Prostate gland (tissue), 2 donors: ENCODE measurements around the gene AGAP5. TPM values are rescaled to one million over a fixed set of nuclear protein-coding genes. Genes with fewer than 3 reads are reported as not detected.
"Not testable (repeated sequence)": the region's sequence is repeated elsewhere in the genome, so short reads cannot be mapped to it uniquely, and the experiment has no call there.

Experiments
- DNase-seq: peaks from one replicate; pipeline ENCODE4 v3.0.0-alpha.2; 2019; ENCODE audit warnings: low spot score
- H3K27ac ChIP-seq, 2 donors: fragments of 200-600 bp; sonication (generic); 2 replicates each; pipeline ENCODE4 v1.5.1; 2017 to 2019
- H3K27me3 ChIP-seq: fragments of 200-600 bp; sonication (generic); replicated peaks from 2 replicates; pipeline ENCODE4 v1.5.1; 2019; ENCODE audit not compliant: insufficient read depth
- H3K36me3 ChIP-seq, 2 donors: fragments of 200-600 bp; sonication (generic); 1 replicate in 1 of 2; 2 replicates in 1 of 2; pipeline versions ENCODE4 v1.5.1 to v1.8.1; 2017 to 2019
- H3K4me1 ChIP-seq: fragments of 200-600 bp; sonication (generic); replicated peaks from 2 replicates; pipeline ENCODE4 v1.5.1; 2019
- H3K4me3 ChIP-seq, 2 donors: fragments of 200-600 bp; sonication (generic); 2 replicates each; pipeline ENCODE4 v1.5.1; 2017 to 2019
- H3K9me3 ChIP-seq: fragments of 200-600 bp; sonication (generic); 2 replicates; pipeline ENCODE4 v1.5.1; 2017
- POLR2A ChIP-seq: fragments of 450-650 bp; IDR thresholded peaks from one replicate; pipeline ENCODE4 v1.6.1; 2016; ENCODE audit warnings: antibody characterized with exemption, mild to moderate bottlenecking
- POLR2AphosphoS5 ChIP-seq: sonication (generic); formaldehyde crosslinking; IDR thresholded peaks from one replicate; pipeline ENCODE4 v1.6.1; 2017; ENCODE audit warnings: antibody characterized with exemption
- WGBS: methylation state at CpG from one replicate; pipeline ENCODE4 v1.1.5; 2018; 5-methylcytosine and 5-hydroxymethylcytosine counted together
- intact Hi-C: fragments of 100-400 bp; cut with DNase I; formaldehyde crosslinking; loops from one replicate; pipeline ENCODE4 v1.14.2; 2022
- total RNA-seq, 2 donors: library from RNA; depleted of rRNA; stranded (reverse); fragments of >200 nt; gene quantifications; one replicate each; pipeline ENCODE4 v1.1.0, GENCODE V29; 2016
- TF ChIP-seq, protein P1 (sequence below), 4 experiments: fragments of 200-600 bp in 2 of 4; fragments of 450-650 bp in 2 of 4; sonication (generic) in 2 of 4; IDR thresholded peaks; 1 replicate in 3 of 4; 2 replicates in 1 of 4; pipeline ENCODE4 v1.5.1; 2016 to 2019; ENCODE audit warnings: antibody characterized with exemption in 4 of 4, mild to moderate bottlenecking in 2 of 4, moderate library complexity in 2 of 4

Gene AGAP5
- total RNA-seq, 2 donors from 2014 or later: 8.3 to 9.7 TPM

DNA sequence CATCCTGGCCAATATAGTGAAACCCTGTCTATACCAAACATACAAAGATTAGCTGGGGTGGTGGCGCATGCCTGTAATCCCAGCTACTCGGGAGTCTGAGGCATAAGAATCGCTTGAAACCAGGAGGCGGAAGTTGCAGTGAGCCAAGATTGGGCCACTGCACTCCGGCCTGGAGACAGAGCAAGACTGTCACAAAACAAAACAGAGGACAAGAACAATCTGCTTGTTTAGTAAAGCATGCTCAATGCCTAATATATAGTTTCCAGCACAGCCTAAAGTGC lies 44.5 kb upstream of the AGAP5 start:
- peaks cover 16% of the 10 kb centered on the region for H3K4me1 ChIP-seq
- intact Hi-C loops: no loop called here
- H3K27ac ChIP-seq: no peak overlapping the region
- WGBS: 91% methylated on average over 5 of the region's 5 CpGs
- no peaks in the 10 kb centered on the region for H3K9me3 ChIP-seq
- TF ChIP-seq, protein P1, sequence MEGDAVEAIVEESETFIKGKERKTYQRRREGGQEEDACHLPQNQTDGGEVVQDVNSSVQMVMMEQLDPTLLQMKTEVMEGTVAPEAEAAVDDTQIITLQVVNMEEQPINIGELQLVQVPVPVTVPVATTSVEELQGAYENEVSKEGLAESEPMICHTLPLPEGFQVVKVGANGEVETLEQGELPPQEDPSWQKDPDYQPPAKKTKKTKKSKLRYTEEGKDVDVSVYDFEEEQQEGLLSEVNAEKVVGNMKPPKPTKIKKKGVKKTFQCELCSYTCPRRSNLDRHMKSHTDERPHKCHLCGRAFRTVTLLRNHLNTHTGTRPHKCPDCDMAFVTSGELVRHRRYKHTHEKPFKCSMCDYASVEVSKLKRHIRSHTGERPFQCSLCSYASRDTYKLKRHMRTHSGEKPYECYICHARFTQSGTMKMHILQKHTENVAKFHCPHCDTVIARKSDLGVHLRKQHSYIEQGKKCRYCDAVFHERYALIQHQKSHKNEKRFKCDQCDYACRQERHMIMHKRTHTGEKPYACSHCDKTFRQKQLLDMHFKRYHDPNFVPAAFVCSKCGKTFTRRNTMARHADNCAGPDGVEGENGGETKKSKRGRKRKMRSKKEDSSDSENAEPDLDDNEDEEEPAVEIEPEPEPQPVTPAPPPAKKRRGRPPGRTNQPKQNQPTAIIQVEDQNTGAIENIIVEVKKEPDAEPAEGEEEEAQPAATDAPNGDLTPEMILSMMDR (IDR thresholded peaks at IDR 0.05): no peak
- no peak for TF ChIP-seq POLR2A
- no peak for TF ChIP-seq POLR2AphosphoS5
- no peak overlapping the region for H3K4me3 ChIP-seq
- H3K27me3 ChIP-seq: no peaks in the 10 kb centered on the region
- no peak for DNase-seq
- H3K36me3 ChIP-seq: no peaks in the 10 kb centered on the region

DNA sequence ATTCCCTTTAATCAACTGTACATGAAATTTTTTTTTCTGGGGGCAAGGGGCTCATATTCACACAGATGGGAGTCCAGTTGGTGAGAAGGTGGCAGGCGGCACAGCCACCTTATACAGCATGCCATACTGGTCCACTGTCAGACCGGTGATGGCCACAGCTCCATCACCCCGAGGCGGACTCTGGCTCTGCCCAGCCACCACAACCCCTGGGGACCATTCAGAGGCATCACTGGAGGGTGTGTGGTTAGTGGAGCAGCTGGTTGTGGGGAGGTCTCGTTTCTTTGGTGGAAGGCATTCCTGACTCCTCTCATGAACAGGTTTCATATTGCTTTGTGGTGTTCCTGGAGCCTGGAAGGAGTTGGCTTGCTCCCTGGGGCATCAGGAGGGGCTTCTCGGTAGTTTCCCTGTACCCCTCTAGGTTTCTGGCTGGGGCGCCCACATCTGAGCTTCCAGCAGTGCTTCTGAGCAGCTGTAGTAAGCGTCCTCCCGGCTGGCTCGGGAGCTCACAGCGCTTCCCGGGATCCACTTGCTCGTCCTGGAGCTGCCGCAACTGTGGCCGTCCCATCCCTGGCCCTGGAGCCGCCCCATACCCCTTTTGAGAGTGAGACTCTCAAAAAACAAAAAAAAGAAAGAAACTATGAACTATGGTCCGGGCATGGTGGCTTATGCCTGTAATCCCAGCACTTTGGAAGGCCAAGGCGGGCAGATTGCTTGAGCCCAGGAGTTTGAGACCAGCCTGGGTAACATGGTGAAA lies 42.8 kb upstream of the AGAP5 start:
- DNase-seq, H3K36me3 ChIP-seq, H3K27me3 ChIP-seq, intact Hi-C loops, H3K27ac ChIP-seq, H3K4me3 ChIP-seq, H3K9me3 ChIP-seq: not testable (repeated sequence)
- H3K4me1 ChIP-seq: peaks cover 14% of the 10 kb centered on the region
- WGBS: 94% methylated on average over 18 of the region's 18 CpGs

DNA sequence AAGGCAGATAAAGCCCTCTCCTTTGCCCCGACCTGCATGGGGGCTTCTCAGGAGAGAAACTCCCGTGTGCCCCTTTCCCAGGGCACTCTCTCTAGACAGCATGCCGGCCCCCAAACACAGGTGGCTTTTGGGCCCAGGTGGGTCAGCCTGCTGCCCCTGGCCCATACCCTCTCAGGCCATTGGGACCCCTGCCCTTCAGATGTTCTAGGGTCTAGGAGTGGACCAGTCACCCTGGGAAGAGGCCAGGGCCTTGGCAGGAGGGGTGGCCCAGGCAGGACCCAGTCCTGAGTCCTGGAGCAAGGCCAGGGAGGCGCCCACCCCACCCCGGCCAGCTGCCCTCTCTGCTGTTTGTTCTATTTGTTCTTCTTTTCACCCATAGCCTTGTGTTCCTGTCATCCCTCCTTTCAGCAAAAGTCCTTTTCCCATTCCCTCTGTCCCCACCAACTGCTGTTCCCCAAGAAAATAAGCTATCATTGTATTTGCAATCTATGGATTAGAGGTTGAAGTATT lies 36.9 kb upstream of the AGAP5 start:
- no peak overlapping the region for H3K27ac ChIP-seq
- no peak for DNase-seq
- intact Hi-C loops: no loop called here
- WGBS: 81% methylated on average over 5 of the region's 5 CpGs
- peaks cover 3% of the 10 kb centered on the region for H3K4me1 ChIP-seq
- no peaks in the 10 kb centered on the region for H3K9me3 ChIP-seq
- TF ChIP-seq, protein P1 (IDR thresholded peaks at IDR 0.05): no peak
- TF ChIP-seq POLR2A (no peak), POLR2AphosphoS5 (no peak)
- H3K36me3 ChIP-seq: no peaks in the 10 kb centered on the region
- H3K4me3 ChIP-seq: no peak overlapping the region
- no peaks in the 10 kb centered on the region for H3K27me3 ChIP-seq

DNA sequence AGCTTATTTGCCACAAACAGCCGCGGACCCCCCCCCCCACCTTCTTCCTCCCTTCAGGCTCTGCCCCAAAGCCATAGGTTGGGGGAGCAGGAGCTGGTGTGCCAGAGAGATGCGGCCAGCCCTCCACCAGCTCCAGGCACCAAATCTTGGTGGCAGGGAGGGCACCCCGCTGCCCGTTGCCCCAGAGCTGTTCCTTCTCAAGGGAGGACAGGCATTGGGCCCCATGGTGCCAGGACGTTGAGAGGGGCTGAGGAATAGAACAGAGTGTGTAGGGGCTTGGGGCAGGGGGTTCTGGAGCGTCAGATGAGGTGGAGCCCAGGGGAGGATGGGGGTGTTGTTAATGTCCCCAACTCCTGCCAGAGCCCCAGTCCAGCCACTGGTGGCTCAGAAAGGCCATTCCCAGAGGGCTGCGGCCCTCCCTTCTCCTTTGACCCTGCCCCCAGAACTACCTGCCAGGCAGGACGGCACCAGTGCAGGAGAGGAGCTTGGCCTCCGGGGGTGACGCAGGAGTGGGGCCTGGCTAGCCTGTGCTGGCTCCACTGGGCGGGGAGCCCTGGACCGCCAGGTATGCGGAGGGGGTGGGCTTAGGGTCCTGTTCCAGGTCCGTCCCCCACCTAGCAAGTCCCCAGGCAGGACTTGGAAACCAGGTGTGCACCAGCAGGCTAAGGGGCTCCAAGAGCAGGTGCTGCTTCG lies 36.3 kb upstream of the AGAP5 start:
- no peaks in the 10 kb centered on the region for H3K27me3 ChIP-seq
- H3K9me3 ChIP-seq: no peaks in the 10 kb centered on the region
- no peak overlapping the region for H3K27ac ChIP-seq
- H3K36me3 ChIP-seq: no peaks in the 10 kb centered on the region
- no peak for DNase-seq
- intact Hi-C loops: no loop called here
- WGBS: 75% methylated on average over 16 of the region's 16 CpGs
- peaks cover 3% of the 10 kb centered on the region for H3K4me1 ChIP-seq
- TF ChIP-seq, protein P1 (IDR thresholded peaks at IDR 0.05): no peak
- no peak for TF ChIP-seq POLR2A
- TF ChIP-seq POLR2AphosphoS5: no peak
- no peak overlapping the region for H3K4me3 ChIP-seq

DNA sequence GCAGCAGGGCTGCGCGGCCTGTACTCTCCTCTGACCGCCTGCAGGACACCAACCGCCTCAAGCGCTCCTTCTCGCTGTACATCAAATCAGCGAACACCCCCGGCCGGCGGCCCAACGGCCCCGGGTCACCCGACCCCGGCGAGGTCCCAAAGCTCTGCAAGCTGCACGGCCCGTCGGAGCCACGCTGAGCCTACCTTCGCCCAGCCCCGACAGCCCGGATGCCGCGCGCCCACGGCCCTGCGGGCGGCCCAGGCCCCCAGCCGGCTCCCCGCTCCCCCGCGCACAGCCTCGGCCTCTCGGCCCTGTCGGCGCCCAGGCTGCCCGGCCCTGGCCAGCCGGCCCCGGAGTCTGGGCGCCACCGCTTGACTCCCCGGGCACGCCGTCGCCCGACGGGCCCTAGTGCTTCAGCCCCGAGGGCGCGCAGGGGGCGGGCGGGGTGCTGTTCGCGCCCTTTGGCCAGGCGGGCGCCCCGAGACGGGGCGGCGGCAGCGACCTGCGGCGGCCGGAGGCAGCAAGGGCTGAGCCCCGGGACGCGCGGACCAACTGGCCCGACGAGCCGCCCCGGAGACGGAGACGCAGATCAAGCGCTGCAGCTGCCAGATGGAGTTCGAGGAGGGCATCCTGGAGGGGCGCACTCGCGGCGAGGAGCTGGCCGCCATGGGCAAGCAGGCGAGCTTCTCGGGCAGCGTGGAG lies 35.2 kb upstream of the AGAP5 start:
- H3K27ac ChIP-seq: no peak overlapping the region
- no peak overlapping the region for H3K4me3 ChIP-seq
- no peaks in the 10 kb centered on the region for H3K27me3 ChIP-seq
- no peaks in the 10 kb centered on the region for H3K9me3 ChIP-seq
- peaks cover 3% of the 10 kb centered on the region for H3K4me1 ChIP-seq
- 83% methylated on average over 43 of the region's 84 CpGs for WGBS
- TF ChIP-seq POLR2AphosphoS5 (no peak), POLR2A (no peak)
- TF ChIP-seq, protein P1 (IDR thresholded peaks at IDR 0.05): no peak
- no peaks in the 10 kb centered on the region for H3K36me3 ChIP-seq
- no peak for DNase-seq
- intact Hi-C loops: no loop called here
